HL-60 (cell line): ENCODE results near the gene MAOA.

Experiments
- CTCF ChIP-seq: IDR thresholded peaks from one replicate; pipeline ENCODE4 v1.5.1; 2011; ENCODE audit warnings: low read length, control low read depth, inconsistent platforms; ENCODE audit not compliant: insufficient read depth
- POLR2AphosphoS5 ChIP-seq: IDR thresholded peaks from 2 replicates; pipeline ENCODE4 v1.6.1; 2012; ENCODE audit warnings: low read depth

- TF ChIP-seq CTCF = no peak
- no peak for TF ChIP-seq POLR2AphosphoS5
Observed at GRCh38 chrX:43618366-43619205, 37.5 kb upstream of the MAOA start.
